NT2/D1 (cell line): Measurements from ENCODE around the gene SRSF4.
A peak's percentile ranks its signal among the peaks of the same experiment; 100 is the strongest.

Experiments
- DNase-seq: peaks from one replicate; pipeline ENCODE4 v3.0.0-alpha.2; 2011; ENCODE audit warnings: low read depth, low spot score
- H3K27me3 ChIP-seq: 2 replicates; pipeline ENCODE4 v1.6.0; 2011; ENCODE audit warnings: mild to moderate bottlenecking; ENCODE audit not compliant: insufficient read length, insufficient read depth
- H3K36me3 ChIP-seq: 2 replicates; pipeline ENCODE4 v1.6.1; 2011; ENCODE audit warnings: mild to moderate bottlenecking, low read length, mixed read lengths; ENCODE audit not compliant: insufficient read depth, insufficient read length
- H3K4me1 ChIP-seq: 2 replicates; pipeline ENCODE4 v1.5.1; 2011; ENCODE audit not compliant: insufficient read depth, insufficient read length
- H3K4me3 ChIP-seq: 2 replicates; pipeline ENCODE4 v1.5.1; 2011; ENCODE audit warnings: low read depth; ENCODE audit not compliant: insufficient read length
- H3K9ac ChIP-seq: 2 replicates; pipeline ENCODE4 v1.6.0; 2011; ENCODE audit warnings: low read depth; ENCODE audit not compliant: insufficient read length
- H3K9me3 ChIP-seq: 2 replicates; pipeline ENCODE4 v1.5.1; 2011; ENCODE audit warnings: mild to moderate bottlenecking, low read length; ENCODE audit not compliant: insufficient read depth
- SUZ12 ChIP-seq: IDR thresholded peaks from 2 replicates; pipeline ENCODE4 v1.6.1; 2011; ENCODE audit not compliant: insufficient read length, insufficient read depth; ENCODE audit errors: extremely low read depth
- YY1 ChIP-seq: IDR thresholded peaks from 2 replicates; pipeline ENCODE4 v1.6.1; 2011; ENCODE audit not compliant: insufficient read length, insufficient read depth
- ZNF274 ChIP-seq: IDR thresholded peaks from 2 replicates; pipeline ENCODE4 v1.6.1; 2011; ENCODE audit warnings: mild to moderate bottlenecking, low read depth, low read length

Gene SRSF4

GRCh38 chr1:29125788-29126187, 55.9 kb downstream of the SRSF4 start:
- no peak overlapping the region for H3K4me3 ChIP-seq
- H3K9ac ChIP-seq: peak overlapping the region; percentile 82
- peaks cover 16% of the 10 kb centered on the region for H3K4me1 ChIP-seq
- peaks cover 3% of the 10 kb centered on the region for H3K36me3 ChIP-seq
- no peak for DNase-seq
- peaks cover 6% of the 10 kb centered on the region; the same call in 1 of the 2 replicates for H3K9me3 ChIP-seq
- H3K27me3 ChIP-seq: peaks cover 40% of the 10 kb centered on the region
- TF ChIP-seq YY1 (no peak), SUZ12 (no peak), ZNF274 (no peak)

GRCh38 chr1:29125237-29125641, 56.5 kb downstream of the SRSF4 start:
- H3K9ac ChIP-seq: peak overlapping the region; percentile 82
- no peak for TF ChIP-seq ZNF274
- TF ChIP-seq SUZ12: no peak
- no peak for TF ChIP-seq YY1
- H3K36me3 ChIP-seq: peaks cover 9% of the 10 kb centered on the region
- no peak for DNase-seq
- peaks cover 19% of the 10 kb centered on the region for H3K4me1 ChIP-seq
- peaks cover 12% of the 10 kb centered on the region; the same call in 1 of the 2 replicates for H3K9me3 ChIP-seq
- H3K27me3 ChIP-seq: peaks cover 40% of the 10 kb centered on the region
- H3K4me3 ChIP-seq: peak overlapping the region; percentile 45

GRCh38 chr1:29124366-29125236, 57.1 kb downstream of the SRSF4 start:
- DNase-seq: peak; percentile 88
- no peak for TF ChIP-seq YY1
- no peak for TF ChIP-seq SUZ12
- TF ChIP-seq ZNF274: no peak
- Histone ChIP-seq H3K4me1 (peaks cover 19% of the 10 kb centered on the region), H3K4me3 (peak overlapping the region; percentile 92), H3K36me3 (peaks cover 13% of the 10 kb centered on the region), H3K9me3 (peaks cover 17% of the 10 kb centered on the region; the same call in 1 of the 2 replicates), H3K27me3 (peaks cover 40% of the 10 kb centered on the region), H3K9ac (peak overlapping the region; percentile 93)

GRCh38 chr1:29123887-29124365, 57.8 kb downstream of the SRSF4 start, which contains the start of gene TMEM200B:
Gene TMEM200B (minus strand): TSS chr1:29123903. CDS start chr1:29121828, 2,075 bp downstream.
- peaks cover 17% of the 10 kb centered on the region; the same call in 1 of the 2 replicates for H3K9me3 ChIP-seq
- peaks cover 17% of the 10 kb centered on the region for H3K36me3 ChIP-seq
- no peak for DNase-seq
- peaks cover 19% of the 10 kb centered on the region for H3K4me1 ChIP-seq
- H3K4me3 ChIP-seq: peak within 1 kb of the TSS; percentile 92
- H3K27me3 ChIP-seq: peaks cover 40% of the 10 kb centered on the region
- no peak for TF ChIP-seq ZNF274
- no peak for TF ChIP-seq SUZ12
- no peak for TF ChIP-seq YY1
- peak within 1 kb of the TSS; percentile 97 for H3K9ac ChIP-seq

- Histone ChIP-seq H3K27me3 (peaks cover 33% of the 10 kb centered on the region), H3K4me1 (peaks cover 19% of the 10 kb centered on the region), H3K9ac (peak overlapping the region; percentile 97), H3K36me3 (peaks cover 24% of the 10 kb centered on the region), H3K9me3 (peaks cover 17% of the 10 kb centered on the region; the same call in 1 of the 2 replicates), H3K4me3 (peak overlapping the region; percentile 92)
- TF ChIP-seq SUZ12 (no peak), ZNF274 (no peak), YY1 (no peak)
- DNase-seq: no peak
Observed at GRCh38 chr1:29123053-29123886, 58.4 kb downstream of the SRSF4 start.

GRCh38 chr1:29122682-29123052, 59.0 kb downstream of the SRSF4 start:
- peaks cover 17% of the 10 kb centered on the region; the same call in 1 of the 2 replicates for H3K9me3 ChIP-seq
- peak overlapping the region; percentile 92 for H3K4me3 ChIP-seq
- TF ChIP-seq ZNF274 (no peak), SUZ12 (no peak), YY1 (no peak)
- peak overlapping the region; percentile 97 for H3K9ac ChIP-seq
- peaks cover 27% of the 10 kb centered on the region for H3K27me3 ChIP-seq
- H3K4me1 ChIP-seq: peaks cover 18% of the 10 kb centered on the region
- H3K36me3 ChIP-seq: peaks cover 26% of the 10 kb centered on the region
- DNase-seq: peak; percentile 47
